ENCODE results near the gene HIVEP3.

Gene HIVEP3

DNA sequence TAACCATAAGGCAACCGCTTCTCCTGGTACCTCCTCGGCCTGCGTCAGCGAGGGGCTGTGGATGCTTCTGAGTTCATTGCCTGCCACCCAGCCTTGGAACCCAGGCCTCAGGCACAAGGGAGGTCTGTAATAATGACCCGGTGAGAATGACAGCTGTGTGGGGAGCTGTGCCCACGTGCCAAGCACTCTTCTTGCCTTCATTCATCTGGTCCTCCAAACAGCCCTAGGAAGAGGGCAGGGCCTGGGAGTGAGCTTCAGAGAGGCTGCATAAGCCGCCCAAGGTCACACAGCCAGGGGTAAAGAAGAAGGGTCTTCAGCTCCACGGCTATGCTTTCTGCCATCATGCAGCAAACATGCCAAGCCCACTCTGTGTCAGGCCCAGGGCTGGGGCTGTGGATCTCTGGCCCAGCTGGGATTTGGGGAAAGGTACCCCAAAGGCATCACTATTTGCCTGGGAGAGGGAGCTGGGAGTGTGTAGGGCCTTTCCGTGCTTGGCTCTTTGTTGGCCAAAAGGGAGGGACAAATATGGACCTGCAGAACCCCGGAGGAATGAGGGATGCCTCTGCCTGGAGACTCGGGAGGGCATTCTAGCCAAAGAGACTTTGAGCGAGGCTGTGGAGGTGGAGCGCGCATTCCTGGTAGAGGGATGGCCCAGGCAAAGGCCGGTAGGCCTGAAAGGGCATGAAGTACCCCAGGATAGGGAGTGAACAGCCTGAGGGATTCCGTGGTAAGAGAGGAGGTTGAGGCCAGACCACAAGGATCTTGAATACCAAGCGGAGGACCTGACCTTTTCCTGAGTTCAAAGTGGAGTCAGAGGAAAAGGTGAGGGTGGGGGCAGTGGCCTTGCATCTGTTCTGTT, 424.1 kb downstream of the HIVEP3 start:
- no peaks in the 10 kb centered on the region for H3K27me3 ChIP-seq (ENCODE audit: insufficient read depth, low read length, poor library complexity, severe bottlenecking)
- H3K9ac ChIP-seq (ENCODE audit: low read depth, low read length, poor library complexity, severe bottlenecking): no peak overlapping the region
- H3K4me1 ChIP-seq (ENCODE audit: insufficient read depth, low read length, poor library complexity, severe bottlenecking): no peaks in the 10 kb centered on the region
- H2AFZ ChIP-seq (ENCODE audit: low read length): no peak overlapping the region
- no peaks in the 10 kb centered on the region for H3F3A ChIP-seq (ENCODE audit: low read depth)
- no peaks in the 10 kb centered on the region for H4K20me1 ChIP-seq (ENCODE audit: insufficient read depth, low read length, poor library complexity, severe bottlenecking)
- H3K9me3 ChIP-seq (ENCODE audit: insufficient read depth, low read depth, low read length): no peaks in the 10 kb centered on the region
- H3K4me3 ChIP-seq (ENCODE audit: low read length, poor library complexity, severe bottlenecking): no peak overlapping the region
- no peak overlapping the region for H3K4me2 ChIP-seq (ENCODE audit: low read depth, low read length, poor library complexity, severe bottlenecking)
- H3K9me2 ChIP-seq (replicated peaks; ENCODE audit: low read depth, low read length): no peaks in the 10 kb centered on the region
- no peaks in the 10 kb centered on the region for H3K36me3 ChIP-seq (ENCODE audit: insufficient read depth, low read length)
- no peak for TF ChIP-seq CTCF (conservative IDR thresholded peaks at IDR 0.05; ENCODE audit: low read length)
- no peak for TF ChIP-seq EZH2phosphoT487 (IDR thresholded peaks at IDR 0.05; ENCODE audit: borderline replicate concordance)
- H3K79me2 ChIP-seq (ENCODE audit: insufficient read depth, low read length): no peaks in the 10 kb centered on the region

DNA sequence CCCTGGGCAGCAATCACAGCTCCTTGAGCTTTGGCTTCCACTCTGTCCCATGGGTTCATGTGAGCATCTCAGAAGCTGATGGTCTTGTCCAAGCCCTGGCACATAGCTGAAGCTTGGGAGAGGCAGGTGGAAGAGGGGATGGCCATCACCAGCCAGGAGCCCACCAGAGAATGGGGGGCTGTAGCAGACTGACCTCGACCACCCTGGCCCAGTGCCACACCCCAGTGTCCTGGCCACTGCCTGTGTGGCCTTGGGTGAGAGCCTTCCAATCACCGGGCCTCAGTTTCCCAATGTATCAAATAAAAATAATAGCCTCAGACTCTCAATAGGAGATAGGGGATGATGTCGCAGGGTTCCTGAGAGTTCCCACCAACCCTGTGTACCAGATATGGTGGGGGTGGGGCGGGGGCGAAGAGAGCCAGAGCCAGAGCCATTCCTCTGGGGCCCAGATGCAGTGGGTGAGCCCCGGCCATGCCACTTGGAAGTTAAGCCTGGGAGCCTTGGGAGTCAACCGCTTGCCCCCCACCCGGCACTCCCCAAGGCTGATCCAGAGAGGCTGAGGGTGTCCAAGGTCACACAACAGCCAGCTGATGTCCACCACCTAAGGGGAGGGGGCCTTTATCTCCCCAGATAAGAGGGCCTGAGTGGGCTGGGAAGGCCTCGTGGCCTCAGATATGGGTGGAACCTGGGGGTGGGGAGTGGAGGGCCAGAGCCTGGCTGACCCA, 424.9 kb downstream of the HIVEP3 start:
- H3K9me2 ChIP-seq (replicated peaks; ENCODE audit: low read depth, low read length): no peaks in the 10 kb centered on the region
- no peak overlapping the region for H3K4me2 ChIP-seq (ENCODE audit: low read depth, low read length, poor library complexity, severe bottlenecking)
- no peaks in the 10 kb centered on the region for H3K27me3 ChIP-seq (ENCODE audit: insufficient read depth, low read length, poor library complexity, severe bottlenecking)
- no peaks in the 10 kb centered on the region for H3F3A ChIP-seq (ENCODE audit: low read depth)
- no peak overlapping the region for H3K4me3 ChIP-seq (ENCODE audit: low read length, poor library complexity, severe bottlenecking)
- H2AFZ ChIP-seq (ENCODE audit: low read length): no peak overlapping the region
- H4K20me1 ChIP-seq (ENCODE audit: insufficient read depth, low read length, poor library complexity, severe bottlenecking): no peaks in the 10 kb centered on the region
- no peak overlapping the region for H3K9ac ChIP-seq (ENCODE audit: low read depth, low read length, poor library complexity, severe bottlenecking)
- no peaks in the 10 kb centered on the region for H3K4me1 ChIP-seq (ENCODE audit: insufficient read depth, low read length, poor library complexity, severe bottlenecking)
- no peaks in the 10 kb centered on the region for H3K36me3 ChIP-seq (ENCODE audit: insufficient read depth, low read length)
- no peaks in the 10 kb centered on the region for H3K9me3 ChIP-seq (ENCODE audit: insufficient read depth, low read depth, low read length)
- TF ChIP-seq EZH2phosphoT487 (IDR thresholded peaks at IDR 0.05; ENCODE audit: borderline replicate concordance): no peak
- TF ChIP-seq CTCF (conservative IDR thresholded peaks at IDR 0.05; ENCODE audit: low read length): no peak
- no peaks in the 10 kb centered on the region for H3K79me2 ChIP-seq (ENCODE audit: insufficient read depth, low read length)

- Histone ChIP-seq H3K36me3 (ENCODE audit: insufficient read depth, low read length) (no peaks in the 10 kb centered on the region), H3K9ac (ENCODE audit: low read depth, low read length, poor library complexity, severe bottlenecking) (no peak overlapping the region), H2AFZ (ENCODE audit: low read length) (no peak overlapping the region), H4K20me1 (ENCODE audit: insufficient read depth, low read length, poor library complexity, severe bottlenecking) (no peaks in the 10 kb centered on the region), H3K4me3 (ENCODE audit: low read length, poor library complexity, severe bottlenecking) (no peak overlapping the region), H3K4me2 (ENCODE audit: low read depth, low read length, poor library complexity, severe bottlenecking) (no peak overlapping the region), H3K9me3 (ENCODE audit: insufficient read depth, low read depth, low read length) (no peaks in the 10 kb centered on the region), H3K79me2 (ENCODE audit: insufficient read depth, low read length) (no peaks in the 10 kb centered on the region), H3K4me1 (ENCODE audit: insufficient read depth, low read length, poor library complexity, severe bottlenecking) (no peaks in the 10 kb centered on the region), H3K9me2 (replicated peaks; ENCODE audit: low read depth, low read length) (no peaks in the 10 kb centered on the region), H3K27me3 (ENCODE audit: insufficient read depth, low read length, poor library complexity, severe bottlenecking) (no peaks in the 10 kb centered on the region), H3F3A (ENCODE audit: low read depth) (no peaks in the 10 kb centered on the region)
- TF ChIP-seq EZH2phosphoT487 (IDR thresholded peaks at IDR 0.05; ENCODE audit: borderline replicate concordance) (no peak), CTCF (conservative IDR thresholded peaks at IDR 0.05; ENCODE audit: low read length) (no peak)
Observed at GRCh38 chr1:41493117-41493536, 425.6 kb downstream of the HIVEP3 start.

Measured in Loucy (cell line).